Uterus (tissue), 2 donors: Measurements from ENCODE around the gene POU1F1.

ENCODE experiments used
- POLR2A ChIP-seq, 2 donors: fragments of 450-650 bp; IDR thresholded peaks; one replicate each; pipeline ENCODE4 v1.6.1; 2016; ENCODE audit warnings: antibody characterized with exemption in 2 of 2, mild to moderate bottlenecking in 1 of 2, moderate library complexity in 1 of 2
- TF ChIP-seq, protein P1 (sequence below), 4 experiments: fragments of 200-600 bp in 2 of 4; fragments of 450-650 bp in 2 of 4; sonication (generic) in 2 of 4; IDR thresholded peaks; one replicate each; pipeline ENCODE4 v1.5.1; 2016 to 2019; ENCODE audit warnings: antibody characterized with exemption in 4 of 4, mild to moderate bottlenecking in 2 of 4, moderate library complexity in 1 of 4

DNA sequence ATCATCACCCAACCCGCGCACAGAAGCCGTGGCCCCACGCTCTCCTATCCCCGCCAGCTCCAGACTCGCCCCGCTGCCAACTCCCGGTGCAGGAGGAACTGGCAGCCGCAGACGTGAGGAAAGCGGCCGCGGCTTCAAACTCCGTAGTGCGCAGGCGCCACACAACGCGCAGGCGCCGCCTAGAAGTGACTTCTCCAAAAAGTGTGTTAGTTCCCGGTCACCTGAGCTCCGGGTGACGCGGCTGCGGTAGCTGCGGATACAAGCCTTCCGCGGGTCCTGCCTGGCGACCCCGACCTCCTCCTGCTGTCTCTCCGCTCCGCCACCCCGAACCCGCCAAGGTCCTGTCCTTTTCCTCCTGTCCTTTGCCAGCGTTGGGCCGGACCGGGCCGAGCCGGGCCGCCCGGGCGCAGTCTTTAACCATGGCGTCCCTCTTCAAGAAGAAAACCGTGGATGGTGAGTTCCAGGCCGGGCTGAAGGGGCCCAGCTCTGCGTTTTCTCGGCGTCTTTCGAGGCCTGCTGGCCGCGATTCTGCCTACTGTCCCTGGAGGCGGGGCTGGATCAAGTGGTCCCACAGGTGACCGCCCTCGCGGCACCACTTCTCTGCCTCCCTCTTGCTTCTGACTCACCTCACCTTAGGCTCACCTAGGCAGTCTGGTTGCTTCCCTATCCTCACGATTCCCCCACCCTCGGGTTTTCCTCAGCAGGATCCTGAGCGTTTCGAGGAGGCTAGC lies 49.1 kb downstream of the POU1F1 start, which contains the start of gene CHMP2B:
- TF ChIP-seq POLR2A (IDR thresholded peaks at IDR 0.05), result peak; percentile 84 to 86
- TF ChIP-seq, protein P1, sequence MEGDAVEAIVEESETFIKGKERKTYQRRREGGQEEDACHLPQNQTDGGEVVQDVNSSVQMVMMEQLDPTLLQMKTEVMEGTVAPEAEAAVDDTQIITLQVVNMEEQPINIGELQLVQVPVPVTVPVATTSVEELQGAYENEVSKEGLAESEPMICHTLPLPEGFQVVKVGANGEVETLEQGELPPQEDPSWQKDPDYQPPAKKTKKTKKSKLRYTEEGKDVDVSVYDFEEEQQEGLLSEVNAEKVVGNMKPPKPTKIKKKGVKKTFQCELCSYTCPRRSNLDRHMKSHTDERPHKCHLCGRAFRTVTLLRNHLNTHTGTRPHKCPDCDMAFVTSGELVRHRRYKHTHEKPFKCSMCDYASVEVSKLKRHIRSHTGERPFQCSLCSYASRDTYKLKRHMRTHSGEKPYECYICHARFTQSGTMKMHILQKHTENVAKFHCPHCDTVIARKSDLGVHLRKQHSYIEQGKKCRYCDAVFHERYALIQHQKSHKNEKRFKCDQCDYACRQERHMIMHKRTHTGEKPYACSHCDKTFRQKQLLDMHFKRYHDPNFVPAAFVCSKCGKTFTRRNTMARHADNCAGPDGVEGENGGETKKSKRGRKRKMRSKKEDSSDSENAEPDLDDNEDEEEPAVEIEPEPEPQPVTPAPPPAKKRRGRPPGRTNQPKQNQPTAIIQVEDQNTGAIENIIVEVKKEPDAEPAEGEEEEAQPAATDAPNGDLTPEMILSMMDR (IDR thresholded peaks at IDR 0.05), result peak in 1 of 4 experiments; percentile 2
